Ovary (tissue), 3 donors: ENCODE measurements around the gene MRPL38.
A peak's percentile ranks its signal among the peaks of the same experiment; 100 is the strongest.

Experiments used
- EP300 ChIP-seq: sonication (generic); formaldehyde crosslinking; IDR thresholded peaks from one replicate; pipeline ENCODE4 v1.6.1; 2017; ENCODE audit warnings: antibody characterized with exemption
- POLR2A ChIP-seq: fragments of 450-650 bp; IDR thresholded peaks from one replicate; pipeline ENCODE4 v1.6.1; 2017; ENCODE audit warnings: antibody characterized with exemption, mild to moderate bottlenecking, moderate library complexity
- TF ChIP-seq, protein P1 (sequence below), 3 donors: fragments of 450-650 bp in 2 of 3; fragments of 200-600 bp in 1 of 3; IDR thresholded peaks; one replicate each; pipeline versions ENCODE4 v1.5.1 to v1.8.0; 2016 to 2022; ENCODE audit warnings: antibody characterized with exemption in 3 of 3, mild to moderate bottlenecking in 1 of 3
- donor health status: DM: no; HTN: no; CAD: no.

DNA sequence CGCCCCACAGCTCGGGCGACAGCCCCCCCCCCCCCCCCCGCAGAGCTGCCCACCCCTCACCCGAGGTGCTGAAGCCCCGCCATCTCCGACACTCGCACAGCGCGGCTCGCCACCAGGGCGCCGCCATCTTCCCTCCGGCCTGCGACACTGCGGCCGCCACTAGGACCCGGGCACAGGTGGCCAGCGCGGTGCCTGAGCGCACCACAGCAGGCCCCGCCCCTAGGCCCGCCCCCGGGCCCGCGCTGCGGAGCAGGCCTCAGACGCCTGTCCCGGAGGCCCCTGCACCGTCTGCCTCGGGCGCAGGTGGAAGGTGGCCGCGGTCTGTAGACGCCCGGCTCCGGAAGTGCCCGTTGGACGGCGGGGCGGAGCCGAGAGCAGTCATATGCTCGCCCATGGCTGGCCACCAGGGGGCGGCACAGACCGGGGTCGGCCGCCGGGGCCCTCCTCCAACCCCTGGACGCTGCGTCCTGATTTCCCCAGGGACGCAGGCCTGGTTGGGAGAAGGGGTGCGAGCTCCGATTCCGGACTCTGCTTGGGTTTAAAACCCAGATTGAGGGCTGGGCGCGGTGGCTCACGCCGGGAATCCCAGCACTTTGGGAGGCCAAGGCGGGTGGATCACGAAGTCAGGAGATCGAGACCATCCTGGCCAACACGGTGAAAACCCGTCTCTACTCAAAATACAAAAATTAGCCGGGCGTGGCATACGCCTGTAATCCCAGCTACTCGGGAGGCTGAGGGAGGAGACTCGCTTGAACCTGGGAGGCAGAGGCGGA is at the start of gene MRPL38:
- peak; percentile 66 for TF ChIP-seq POLR2A
- no peak for TF ChIP-seq EP300
- TF ChIP-seq, protein P1, sequence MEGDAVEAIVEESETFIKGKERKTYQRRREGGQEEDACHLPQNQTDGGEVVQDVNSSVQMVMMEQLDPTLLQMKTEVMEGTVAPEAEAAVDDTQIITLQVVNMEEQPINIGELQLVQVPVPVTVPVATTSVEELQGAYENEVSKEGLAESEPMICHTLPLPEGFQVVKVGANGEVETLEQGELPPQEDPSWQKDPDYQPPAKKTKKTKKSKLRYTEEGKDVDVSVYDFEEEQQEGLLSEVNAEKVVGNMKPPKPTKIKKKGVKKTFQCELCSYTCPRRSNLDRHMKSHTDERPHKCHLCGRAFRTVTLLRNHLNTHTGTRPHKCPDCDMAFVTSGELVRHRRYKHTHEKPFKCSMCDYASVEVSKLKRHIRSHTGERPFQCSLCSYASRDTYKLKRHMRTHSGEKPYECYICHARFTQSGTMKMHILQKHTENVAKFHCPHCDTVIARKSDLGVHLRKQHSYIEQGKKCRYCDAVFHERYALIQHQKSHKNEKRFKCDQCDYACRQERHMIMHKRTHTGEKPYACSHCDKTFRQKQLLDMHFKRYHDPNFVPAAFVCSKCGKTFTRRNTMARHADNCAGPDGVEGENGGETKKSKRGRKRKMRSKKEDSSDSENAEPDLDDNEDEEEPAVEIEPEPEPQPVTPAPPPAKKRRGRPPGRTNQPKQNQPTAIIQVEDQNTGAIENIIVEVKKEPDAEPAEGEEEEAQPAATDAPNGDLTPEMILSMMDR (IDR thresholded peaks at IDR 0.05) = peak; percentile 98 to 100 (median 100)
